Cardiac fibroblast (primary cell): ENCODE measurements around the gene RAB11FIP4.

Experiments used
- DNase-seq, 2 donors: peaks; one replicate each; pipeline versions ENCODE4 v3.0.0 to v3.0.0-alpha.2; 2010; ENCODE audit warnings: low read depth in 2 of 2
- H3K4me3 ChIP-seq, 2 donors: replicated peaks in 1 of 2; 1 replicate in 1 of 2; 2 replicates in 1 of 2; pipeline ENCODE4 v1.5.1; 2011; ENCODE audit warnings: low read depth in 2 of 2, low read length in 2 of 2, mild to moderate bottlenecking in 2 of 2, moderate library complexity in 1 of 2
- TF ChIP-seq, protein P1 (sequence below): IDR thresholded peaks from one replicate; pipeline ENCODE4 v1.5.1; 2011; ENCODE audit warnings: low read depth, mild to moderate bottlenecking, low read length, inconsistent platforms

RAB11FIP4 gene

DNA sequence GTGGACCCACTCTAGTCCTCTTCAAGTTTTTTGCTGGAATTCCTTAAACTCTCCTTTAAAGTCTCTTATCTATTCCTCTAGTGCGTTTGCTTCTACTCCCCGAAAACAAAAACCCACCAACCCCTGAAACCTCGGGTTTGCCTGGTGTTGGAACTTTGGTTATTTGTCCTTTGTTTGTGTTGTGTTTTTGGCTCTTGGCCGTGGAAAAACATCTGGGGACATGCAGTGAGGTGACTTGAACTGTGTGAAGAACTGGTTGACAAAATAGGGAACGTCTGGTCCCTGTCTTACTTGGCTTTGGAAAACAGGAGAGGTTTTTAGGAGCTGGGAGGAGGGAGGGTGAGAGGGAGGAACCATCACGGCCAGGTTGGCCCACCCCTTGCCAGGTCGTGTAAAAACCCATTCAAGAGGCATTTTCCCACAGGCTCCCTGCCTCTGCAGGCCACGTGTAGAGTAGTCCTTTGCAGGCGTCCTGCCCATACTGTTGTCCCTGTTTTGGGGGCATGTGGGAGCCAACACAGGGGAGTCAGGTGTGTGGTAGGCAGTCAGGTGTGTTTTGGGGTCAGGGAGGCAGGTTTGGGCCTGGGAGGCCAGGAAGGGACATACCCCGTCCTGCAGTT is 169.3 kb downstream of the RAB11FIP4 start:
- TF ChIP-seq, protein P1, sequence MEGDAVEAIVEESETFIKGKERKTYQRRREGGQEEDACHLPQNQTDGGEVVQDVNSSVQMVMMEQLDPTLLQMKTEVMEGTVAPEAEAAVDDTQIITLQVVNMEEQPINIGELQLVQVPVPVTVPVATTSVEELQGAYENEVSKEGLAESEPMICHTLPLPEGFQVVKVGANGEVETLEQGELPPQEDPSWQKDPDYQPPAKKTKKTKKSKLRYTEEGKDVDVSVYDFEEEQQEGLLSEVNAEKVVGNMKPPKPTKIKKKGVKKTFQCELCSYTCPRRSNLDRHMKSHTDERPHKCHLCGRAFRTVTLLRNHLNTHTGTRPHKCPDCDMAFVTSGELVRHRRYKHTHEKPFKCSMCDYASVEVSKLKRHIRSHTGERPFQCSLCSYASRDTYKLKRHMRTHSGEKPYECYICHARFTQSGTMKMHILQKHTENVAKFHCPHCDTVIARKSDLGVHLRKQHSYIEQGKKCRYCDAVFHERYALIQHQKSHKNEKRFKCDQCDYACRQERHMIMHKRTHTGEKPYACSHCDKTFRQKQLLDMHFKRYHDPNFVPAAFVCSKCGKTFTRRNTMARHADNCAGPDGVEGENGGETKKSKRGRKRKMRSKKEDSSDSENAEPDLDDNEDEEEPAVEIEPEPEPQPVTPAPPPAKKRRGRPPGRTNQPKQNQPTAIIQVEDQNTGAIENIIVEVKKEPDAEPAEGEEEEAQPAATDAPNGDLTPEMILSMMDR = no peak
- DNase-seq = peak in 1 of 2 donors; percentile 40
- H3K4me3 ChIP-seq = peak overlapping the region; percentile 86 to 88

DNA sequence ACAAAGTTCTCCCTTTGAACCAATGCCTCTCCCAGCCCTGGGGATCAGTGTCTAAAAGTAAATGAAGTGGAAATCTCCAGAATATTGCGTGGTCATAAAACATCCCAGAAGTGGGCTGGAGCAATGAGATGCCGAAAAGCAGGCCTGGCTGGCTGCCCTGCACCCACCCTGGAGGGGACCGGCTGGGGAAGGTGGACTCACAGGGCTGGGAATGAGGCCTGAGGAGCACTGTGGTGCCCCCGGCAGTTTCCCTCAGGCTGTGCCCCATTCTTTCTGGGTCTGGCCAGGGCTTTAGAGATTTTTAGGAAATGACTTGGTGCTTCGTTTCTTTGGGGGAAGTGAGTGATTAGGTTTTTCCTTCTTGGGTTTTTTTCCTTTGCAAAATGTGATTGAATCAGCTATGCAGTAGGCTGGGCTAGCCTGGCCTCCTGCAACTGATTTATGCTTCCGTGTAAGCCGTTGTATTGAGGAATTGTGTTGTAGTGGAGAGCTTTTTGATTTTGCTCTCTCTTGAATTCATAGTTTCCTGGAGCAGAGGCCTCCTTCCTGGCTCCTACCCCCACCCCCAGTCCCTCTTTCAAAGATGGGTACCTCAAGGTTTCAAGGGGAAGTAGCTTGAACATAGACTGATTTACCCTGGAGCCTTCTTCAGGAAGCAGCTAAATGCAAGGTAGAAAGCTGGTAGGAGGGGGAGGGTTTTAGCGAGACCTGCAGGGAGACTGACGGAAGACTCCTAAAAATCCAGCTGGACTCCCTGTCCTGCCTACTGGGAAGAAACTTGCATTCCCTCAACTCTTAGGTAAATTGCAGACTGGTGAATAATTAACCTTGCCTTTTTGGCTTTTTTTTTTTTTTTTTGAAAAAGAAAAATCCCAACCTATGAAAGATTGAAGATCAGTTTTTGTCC is 170.2 kb downstream of the RAB11FIP4 start:
- TF ChIP-seq, protein P1 = no peak
- H3K4me3 ChIP-seq = peak overlapping the region; percentile 86 to 88
- DNase-seq = peak; percentile 47 to 63

DNA sequence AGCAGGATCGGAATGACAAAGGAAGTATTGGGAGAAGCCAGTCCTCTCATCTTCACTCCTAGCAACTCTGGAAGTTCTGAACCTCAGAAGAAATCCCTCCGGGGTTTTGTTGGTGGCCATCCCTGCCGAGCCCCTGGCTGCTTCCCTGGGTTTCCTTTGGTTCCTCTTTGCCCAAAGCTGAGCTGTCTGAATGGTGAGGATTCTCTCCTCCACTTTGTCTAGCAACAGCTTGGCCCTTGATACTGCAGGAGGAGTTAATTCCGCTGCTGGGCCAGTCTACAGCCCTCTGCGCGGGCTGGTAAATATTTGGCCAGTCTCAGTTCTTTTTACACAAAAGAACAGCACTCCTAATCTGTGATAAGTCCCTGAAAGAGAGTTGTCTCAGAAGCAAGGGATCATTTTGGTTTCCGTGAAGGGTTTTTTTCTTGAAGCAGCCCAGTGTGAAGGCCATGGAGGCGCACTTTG is 170.9 kb downstream of the RAB11FIP4 start:
- TF ChIP-seq, protein P1 = no peak
- H3K4me3 ChIP-seq = peak overlapping the region in 1 of 2 donors; percentile 88
- DNase-seq = no peak

DNA sequence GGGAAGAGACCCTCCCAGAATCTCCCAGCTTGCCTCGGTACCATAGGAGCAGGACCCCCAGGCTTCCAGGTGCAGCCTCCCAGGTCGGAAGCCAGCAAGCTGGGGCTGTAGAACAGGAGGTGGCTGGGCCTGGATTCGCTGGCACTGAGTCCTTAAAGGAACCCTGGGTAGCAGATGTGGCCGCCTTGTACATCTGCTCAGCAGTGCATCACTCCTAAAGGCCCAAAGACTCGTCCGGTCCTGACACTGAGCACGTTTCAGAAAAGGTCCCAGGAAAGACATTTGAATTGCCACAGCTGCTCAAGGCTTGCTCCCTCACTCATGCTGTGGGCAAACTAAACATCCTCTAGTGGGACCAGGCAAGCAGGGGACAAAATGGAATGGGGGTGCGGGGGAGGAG is 172.8 kb downstream of the RAB11FIP4 start:
- DNase-seq = no peak
- TF ChIP-seq, protein P1 = no peak

DNA sequence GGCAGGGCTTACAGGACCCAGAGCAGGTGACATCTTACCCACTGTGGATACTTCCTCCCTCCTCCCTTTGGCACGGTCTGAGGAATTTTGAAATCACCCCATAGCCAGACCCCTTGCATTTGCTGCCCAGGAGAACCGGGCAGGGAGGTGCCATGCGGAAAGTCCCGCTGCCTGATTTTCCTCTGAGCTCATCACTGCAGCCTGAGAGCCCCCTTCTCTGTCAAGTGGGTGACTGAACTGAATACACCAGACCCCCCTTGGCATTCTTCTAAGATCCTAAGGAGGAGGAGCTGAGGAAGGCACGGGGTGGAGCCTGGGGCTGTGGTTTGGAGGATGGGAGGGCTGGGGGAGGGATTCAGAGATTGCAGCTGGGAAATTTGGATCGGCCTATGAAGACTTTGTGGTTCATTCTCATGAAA is 173.4 kb downstream of the RAB11FIP4 start:
- H3K4me3 ChIP-seq = no peak overlapping the region
- TF ChIP-seq, protein P1 = no peak
- DNase-seq = peak; percentile 51 to 71

More for the DNA sequence above, 172.8 kb downstream of the RAB11FIP4 start:
- H3K4me3 ChIP-seq = peak overlapping the region in 1 of 2 donors; percentile 13

DNA sequence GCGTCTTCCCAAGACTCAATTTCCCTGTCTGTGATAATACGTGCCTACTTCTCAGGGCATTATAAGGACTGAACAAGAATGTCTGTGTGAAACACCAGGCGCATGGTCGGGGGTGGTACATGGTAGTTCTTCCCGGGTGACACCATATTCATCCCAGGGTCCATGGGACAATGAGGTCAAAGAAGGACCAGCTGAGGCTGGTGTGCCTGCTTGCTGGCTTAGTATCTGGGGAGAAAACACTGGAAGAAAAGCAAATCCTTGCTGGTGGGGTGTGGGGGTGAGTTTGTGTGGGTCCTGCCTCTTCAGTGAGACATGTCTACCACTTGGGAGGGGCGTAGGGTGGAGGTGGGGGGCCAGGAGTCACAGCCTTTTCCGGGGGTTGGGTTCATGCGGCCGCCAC is 174.2 kb downstream of the RAB11FIP4 start:
- DNase-seq = no peak
- H3K4me3 ChIP-seq = no peak overlapping the region

More for the DNA sequence above, 174.2 kb downstream of the RAB11FIP4 start:
- TF ChIP-seq, protein P1 = no peak
